Breast epithelium (tissue), 4 donors: ENCODE results near the gene AGA. TPM values are rescaled to one million over a fixed set of nuclear protein-coding genes. Genes with fewer than 3 reads are reported as not detected.

Experiments used
- DNase-seq, 2 donors: peaks; one replicate each; pipeline ENCODE4 v3.0.0-alpha.2; 2019; ENCODE audit warnings: low spot score in 2 of 2
- H3K27ac ChIP-seq, 2 donors: fragments of 200-600 bp; sonication (generic) in 1 of 2; one replicate each; pipeline ENCODE4 v1.5.1; 2016 to 2019; ENCODE audit warnings: mild to moderate bottlenecking in 1 of 2
- H3K27me3 ChIP-seq, 2 donors: fragments of 200-600 bp; sonication (generic) in 1 of 2; one replicate each; pipeline versions ENCODE4 v1.5.1 to v1.6.0; 2017 to 2019; ENCODE audit warnings: control low read depth in 1 of 2, mild to moderate bottlenecking in 1 of 2
- H3K36me3 ChIP-seq: fragments of 200-600 bp; one replicate; pipeline ENCODE4 v1.5.1; 2019
- H3K4me1 ChIP-seq, 2 donors: fragments of 200-600 bp; sonication (generic); one replicate each; pipeline ENCODE4 v1.5.1; 2016 to 2019; ENCODE audit warnings: control low read depth in 1 of 2
- H3K4me3 ChIP-seq, 3 donors: fragments of 200-600 bp; sonication (generic); 1 replicate in 2 of 3; 2 replicates in 1 of 3; pipeline ENCODE4 v1.5.1; 2016 to 2019; ENCODE audit warnings: mild to moderate bottlenecking in 3 of 3, moderate library complexity in 2 of 3
- H3K9me3 ChIP-seq, 2 donors: fragments of 200-600 bp; sonication (generic) in 1 of 2; one replicate each; pipeline ENCODE4 v1.5.1; 2016 to 2019; ENCODE audit warnings: control low read depth in 1 of 2
- CTCF ChIP-seq, 3 donors: fragments of 450-650 bp; IDR thresholded peaks; one replicate each; pipeline ENCODE4 v1.5.1; 2016 to 2017; ENCODE audit warnings: antibody characterized with exemption in 3 of 3, mild to moderate bottlenecking in 3 of 3, moderate library complexity in 3 of 3
- POLR2A ChIP-seq: fragments of 450-650 bp; IDR thresholded peaks from one replicate; pipeline ENCODE4 v1.6.1; 2016; ENCODE audit warnings: antibody characterized with exemption, mild to moderate bottlenecking, moderate library complexity
- POLR2AphosphoS5 ChIP-seq, 3 donors: sonication (generic); formaldehyde crosslinking; IDR thresholded peaks; one replicate each; pipeline ENCODE4 v1.6.1; 2017; ENCODE audit warnings: antibody characterized with exemption in 3 of 3
- intact Hi-C: fragments of 100-400 bp; cut with DNase I; formaldehyde crosslinking; loops from one replicate; pipeline ENCODE4 v1.15.1; 2023; ENCODE audit warnings: low total_unique reads
- total RNA-seq, 3 donors: library from RNA; depleted of rRNA; stranded (reverse); fragments of >200 nt; gene quantifications; one replicate each; pipeline ENCODE4 v1.1.0, GENCODE V29; 2016

The AGA gene
- total RNA-seq, 3 donors from 2014 or later, result 16.7 to 29.3 (median 21.1) TPM

GRCh38 chr4:177400030-177400429 is 42.2 kb downstream of the AGA start:
- H3K27ac ChIP-seq, result no peak overlapping the region
- no peaks in the 10 kb centered on the region for H3K27me3 ChIP-seq
- H3K4me3 ChIP-seq, result no peak overlapping the region
- H3K9me3 ChIP-seq, result no peaks in the 10 kb centered on the region
- no peaks in the 10 kb centered on the region for H3K4me1 ChIP-seq
- TF ChIP-seq POLR2AphosphoS5 (IDR thresholded peaks at IDR 0.05), result no peak
- no peak for TF ChIP-seq POLR2A
- no peak for TF ChIP-seq CTCF (IDR thresholded peaks at IDR 0.05)
- intact Hi-C loops, result no loop called here
- H3K36me3 ChIP-seq, result no peaks in the 10 kb centered on the region
- DNase-seq, result no peak

GRCh38 chr4:177396352-177396751 is 45.9 kb downstream of the AGA start:
- Histone ChIP-seq H3K9me3 (no peaks in the 10 kb centered on the region), H3K27ac (no peak overlapping the region), H3K36me3 (no peaks in the 10 kb centered on the region), H3K4me3 (no peak overlapping the region), H3K27me3 (no peaks in the 10 kb centered on the region), H3K4me1 (no peaks in the 10 kb centered on the region)
- TF ChIP-seq POLR2AphosphoS5 (IDR thresholded peaks at IDR 0.05) (no peak), CTCF (IDR thresholded peaks at IDR 0.05) (no peak), POLR2A (no peak)
- intact Hi-C loops, result no loop called here
- no peak for DNase-seq

GRCh38 chr4:177393236-177393635 is 49.0 kb downstream of the AGA start:
- DNase-seq, result no peak
- H3K36me3 ChIP-seq, result no peaks in the 10 kb centered on the region
- H3K27me3 ChIP-seq, result no peaks in the 10 kb centered on the region
- no peak for TF ChIP-seq CTCF (IDR thresholded peaks at IDR 0.05)
- TF ChIP-seq POLR2AphosphoS5 (IDR thresholded peaks at IDR 0.05), result no peak
- TF ChIP-seq POLR2A, result no peak
- no peak overlapping the region for H3K4me3 ChIP-seq
- H3K9me3 ChIP-seq, result no peaks in the 10 kb centered on the region
- no peaks in the 10 kb centered on the region for H3K4me1 ChIP-seq
- no peak overlapping the region for H3K27ac ChIP-seq
- intact Hi-C loops, result no loop called here

- no peak for DNase-seq
- TF ChIP-seq POLR2AphosphoS5 (IDR thresholded peaks at IDR 0.05) (no peak), POLR2A (no peak), CTCF (IDR thresholded peaks at IDR 0.05) (no peak)
- H3K27ac ChIP-seq, result no peak overlapping the region
- H3K9me3 ChIP-seq, result no peaks in the 10 kb centered on the region
- H3K4me1 ChIP-seq, result no peaks in the 10 kb centered on the region
- H3K4me3 ChIP-seq, result peak overlapping the region in 1 of 3 donors; percentile 4
- H3K27me3 ChIP-seq, result no peaks in the 10 kb centered on the region
- intact Hi-C loops, result no loop called here
- H3K36me3 ChIP-seq, result no peaks in the 10 kb centered on the region
Observed at GRCh38 chr4:177391953-177392352, 50.3 kb downstream of the AGA start.

- DNase-seq, result no peak
- no peaks in the 10 kb centered on the region for H3K27me3 ChIP-seq
- no peaks in the 10 kb centered on the region for H3K36me3 ChIP-seq
- H3K27ac ChIP-seq, result no peak overlapping the region
- no peaks in the 10 kb centered on the region for H3K4me1 ChIP-seq
- intact Hi-C loops, result no loop called here
- peak overlapping the region in 2 of 3 donors; percentile 4 to 6 for H3K4me3 ChIP-seq
- H3K9me3 ChIP-seq, result no peaks in the 10 kb centered on the region
- TF ChIP-seq POLR2A (no peak), POLR2AphosphoS5 (IDR thresholded peaks at IDR 0.05) (no peak), CTCF (IDR thresholded peaks at IDR 0.05) (no peak)
Observed at GRCh38 chr4:177391287-177391686, 51.0 kb downstream of the AGA start.
